Stimulated activated CD4-positive, alpha-beta T cell treated with anti-CD3 and anti-CD28 coated beads, Interleukin-1b, Interleukin-23, amount 100 ng/mL, for 24 hours (primary cell): Measurements from ENCODE around the gene LIPK.

Experiments
- DNase-seq, 4 experiments: peaks; one replicate each; pipeline ENCODE4 v3.0.0-alpha.2; 2020; ENCODE audit warnings: low read depth in 4 of 4, low spot score in 1 of 4

Gene LIPK

DNA sequence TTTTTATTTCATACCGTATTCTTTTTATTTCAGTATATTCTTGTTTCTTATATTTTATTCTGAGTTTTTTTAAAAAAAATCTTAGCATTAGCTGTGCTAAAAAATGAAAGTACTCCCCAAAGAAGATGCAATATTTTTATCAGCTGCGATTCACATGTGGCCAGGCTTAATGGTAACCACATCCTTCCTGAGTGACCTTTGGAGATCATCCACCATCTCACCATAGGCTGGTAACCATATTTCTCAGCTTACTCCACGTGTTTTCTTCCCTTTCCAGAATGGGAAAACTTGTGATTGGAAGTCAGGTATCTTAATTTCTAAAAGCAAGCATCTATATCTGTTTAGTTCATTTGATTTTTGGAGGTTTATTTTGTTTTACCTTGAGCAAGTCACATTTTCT lies 77.7 kb downstream of the LIPK start:
- DNase-seq, result no peak

DNA sequence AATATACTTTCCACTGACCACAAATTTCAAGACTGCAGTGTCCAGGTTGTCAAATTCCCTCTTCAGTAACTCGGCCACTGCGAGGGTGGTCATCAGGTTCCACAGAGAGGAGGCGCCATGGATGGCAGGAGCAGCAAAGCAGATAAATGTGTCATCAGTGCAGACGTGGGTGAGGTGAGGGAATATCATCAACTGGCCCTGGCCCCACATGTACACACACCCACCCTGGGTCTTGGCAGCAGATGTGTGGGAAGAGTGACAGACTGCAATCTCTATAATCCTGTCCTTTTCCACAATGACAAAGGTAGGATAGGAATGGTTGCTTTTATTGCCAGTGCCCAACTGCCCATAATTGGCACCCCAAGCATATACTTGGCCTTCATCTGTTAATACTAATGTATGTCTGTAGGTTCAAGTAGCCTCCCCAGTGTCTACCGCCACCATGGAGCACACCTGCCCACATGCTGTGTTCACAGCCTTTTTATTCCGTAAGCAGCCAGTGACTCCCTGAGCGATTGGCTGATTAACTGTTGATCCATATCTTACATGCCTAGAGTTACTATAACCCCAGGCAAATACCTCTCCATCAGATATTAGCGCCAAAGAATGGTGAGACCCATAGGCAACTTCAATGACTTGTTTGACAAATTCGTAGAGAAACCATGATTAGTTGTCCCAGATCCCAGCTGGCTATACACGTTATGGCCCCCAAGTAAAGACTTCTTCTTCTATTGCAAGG lies 80.2 kb downstream of the LIPK start:
- no peak for DNase-seq

DNA sequence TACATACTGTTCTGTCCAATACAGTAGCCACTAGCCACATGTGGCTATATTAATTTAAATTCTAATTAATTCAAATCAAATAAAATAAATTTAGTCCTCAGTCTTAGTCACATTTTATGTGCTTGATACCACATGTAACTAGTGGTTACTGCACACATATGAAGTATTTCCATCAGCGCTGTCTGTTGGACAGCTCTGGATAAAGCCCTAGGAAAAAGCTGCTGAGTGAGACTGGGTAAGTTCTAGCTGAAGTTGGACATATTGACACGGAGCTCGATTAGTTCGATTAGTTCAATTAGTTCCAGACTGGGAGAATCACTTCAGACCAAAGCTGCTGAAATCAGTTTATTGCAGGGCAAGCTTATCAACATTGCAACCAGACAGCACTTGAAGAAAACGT lies 81.4 kb downstream of the LIPK start:
- no peak for DNase-seq

DNA sequence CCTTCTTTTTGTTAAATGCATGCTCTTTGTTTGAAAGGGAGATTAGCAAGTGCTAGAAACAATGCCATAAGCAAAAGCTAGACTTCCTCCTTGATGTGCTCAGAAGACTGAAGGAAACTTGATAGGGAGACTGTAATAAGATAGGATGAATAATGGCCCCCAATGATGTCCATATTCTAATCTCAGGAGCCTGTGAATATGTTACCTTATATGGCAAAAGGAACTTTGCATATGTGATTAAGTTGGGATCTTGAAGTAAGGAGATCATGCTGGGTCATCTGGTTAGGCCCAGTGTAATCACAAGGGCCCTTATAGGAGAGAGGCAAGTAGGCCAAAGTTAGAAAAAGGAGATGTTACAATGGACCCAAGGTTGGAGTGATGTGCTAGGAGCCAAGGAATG lies 82.9 kb downstream of the LIPK start:
- no peak for DNase-seq

DNA sequence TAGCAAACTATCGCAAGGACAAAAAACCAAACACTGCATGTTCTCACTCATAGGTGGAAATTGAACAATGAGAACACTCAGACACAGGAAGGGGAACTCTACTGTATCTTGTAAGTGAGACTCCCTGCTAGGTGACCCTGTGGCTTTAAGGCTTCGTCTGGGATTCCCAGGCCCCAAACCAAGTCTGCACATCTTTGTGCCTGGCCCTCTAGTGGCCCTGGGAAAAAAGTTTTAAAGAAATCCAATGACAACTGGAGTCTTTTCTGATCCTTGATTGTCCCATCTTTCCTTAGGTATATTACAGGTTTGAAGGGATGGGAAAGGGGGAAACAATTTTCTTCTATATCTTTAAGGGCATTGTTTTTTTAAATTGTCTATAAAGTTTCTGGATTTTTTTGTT lies 85.9 kb downstream of the LIPK start:
- DNase-seq, result no peak

DNA sequence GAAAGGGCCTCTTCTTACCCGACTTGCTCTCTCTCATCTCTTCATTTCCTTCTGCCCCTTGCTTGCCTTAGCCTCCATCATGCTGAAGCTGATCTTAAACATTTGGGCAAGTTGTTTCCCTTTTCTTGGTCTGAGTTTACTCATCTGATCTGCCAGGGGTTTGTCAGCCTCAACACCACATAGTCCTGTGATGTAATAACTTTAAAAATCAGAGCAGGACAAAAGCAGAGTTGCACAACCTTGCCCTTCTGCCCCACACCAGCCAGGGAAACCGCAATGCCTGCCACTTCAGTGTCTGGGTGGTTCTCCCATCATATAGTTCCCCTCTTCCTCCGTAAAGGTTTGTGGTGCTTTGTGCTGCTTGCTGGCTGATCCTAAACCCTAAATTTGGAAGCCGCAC lies 86.6 kb downstream of the LIPK start:
- DNase-seq, result no peak

DNA sequence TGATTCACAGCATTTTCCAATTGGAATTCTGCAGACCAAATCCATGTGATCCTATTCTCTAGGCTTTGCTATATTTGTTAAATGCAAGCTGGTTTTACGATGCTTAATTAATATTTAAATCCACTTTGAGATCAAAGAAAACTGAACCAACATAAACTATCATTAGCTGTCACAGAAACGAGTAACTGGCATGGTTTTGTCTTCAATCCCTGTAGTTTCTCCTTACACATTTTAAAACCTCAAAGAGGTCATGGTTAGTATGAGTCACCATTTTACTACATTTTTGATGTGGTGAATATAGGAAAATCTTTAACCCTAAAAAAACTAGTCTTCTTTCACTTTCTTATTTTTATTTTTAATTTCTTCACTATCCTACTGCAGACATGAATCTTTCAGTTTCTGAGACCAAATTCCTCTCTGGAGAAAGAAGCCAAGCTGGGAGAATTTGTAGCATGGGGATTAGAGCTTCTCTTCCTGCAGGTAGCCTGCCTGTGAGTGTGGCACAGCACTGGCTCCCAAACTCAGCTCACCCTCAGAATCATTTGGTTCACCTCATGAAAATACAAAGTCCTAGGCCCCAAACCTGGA lies 87.8 kb downstream of the LIPK start:
- DNase-seq, result no peak

DNA sequence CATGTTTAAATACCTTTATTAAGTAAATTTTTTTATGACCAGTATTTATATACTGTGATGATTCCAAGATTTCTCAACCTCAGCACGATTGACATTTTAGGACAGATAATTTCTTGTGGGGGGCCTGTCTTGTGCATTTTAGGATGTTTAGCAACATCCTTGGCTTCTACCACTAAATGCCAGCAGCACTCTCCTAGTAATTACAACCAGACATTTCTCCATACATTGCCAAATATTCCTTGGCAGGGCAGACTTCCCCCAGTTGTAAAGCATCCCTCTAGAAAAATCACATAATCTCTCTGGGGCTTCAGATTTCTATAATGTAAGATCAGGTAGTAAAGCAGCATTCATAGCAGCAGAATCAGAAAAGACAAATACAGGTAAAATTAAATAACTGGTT lies 88.7 kb downstream of the LIPK start:
- DNase-seq, result no peak

DNA sequence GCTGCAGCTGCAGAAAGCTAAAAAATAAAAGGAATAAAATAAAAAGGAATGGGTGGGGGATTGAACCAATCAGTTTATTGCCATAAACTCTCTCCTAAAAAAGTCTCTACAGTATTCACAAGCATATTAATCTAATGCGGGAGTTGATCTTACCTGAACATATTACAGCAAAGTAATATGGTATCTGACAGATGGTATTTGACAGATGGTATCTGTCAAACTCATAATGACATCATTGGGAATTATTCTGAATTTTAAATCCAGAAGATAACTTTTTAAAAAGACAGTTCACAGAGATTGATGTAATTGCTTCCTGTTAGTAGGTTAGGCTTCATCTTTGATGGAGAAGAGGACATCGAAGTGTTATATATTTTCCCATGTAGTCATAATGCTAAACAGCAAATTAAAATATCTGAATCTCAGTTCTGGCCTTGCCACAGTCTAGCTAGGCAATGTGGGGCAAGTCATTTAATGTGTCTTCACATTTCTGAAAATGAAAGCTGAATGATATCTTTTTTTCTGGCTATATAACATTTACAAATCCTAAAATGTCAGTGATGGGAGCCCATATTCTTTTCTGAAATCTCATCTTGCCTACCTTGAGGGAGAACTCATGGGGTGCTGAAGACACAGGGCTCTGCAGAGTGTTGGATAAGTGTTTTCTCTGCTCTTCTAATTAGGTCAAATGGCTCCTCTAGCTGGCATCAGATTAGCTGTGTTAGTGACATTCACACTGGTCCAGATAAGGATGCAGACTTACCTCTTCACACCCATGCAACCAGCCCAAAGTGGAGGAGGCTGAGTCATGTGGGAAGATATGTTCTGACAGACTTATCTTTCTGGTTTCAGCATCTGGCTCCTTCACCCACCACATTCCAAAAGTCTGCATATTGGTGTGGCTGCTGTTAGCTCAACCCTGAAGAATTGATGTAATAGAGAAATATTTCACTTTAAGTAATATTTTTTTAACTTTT lies 94.4 kb downstream of the LIPK start:
- DNase-seq, result no peak
